ENCODE data around the gene MACO1. TPM values are rescaled to one million over a fixed set of nuclear protein-coding genes. Genes with fewer than 3 reads are reported as not detected.

MACO1 gene
- total RNA-seq, 1 experiment from 2014 or later, result 22.9 TPM

GRCh38 chr1:25519624-25520023 lies 88.9 kb downstream of the MACO1 start:
- no peak for TF ChIP-seq EZH2 (IDR thresholded peaks at IDR 0.05; ENCODE audit: borderline replicate concordance, low read depth, low read length, poor library complexity, severe bottlenecking)
- TF ChIP-seq, protein P1, sequence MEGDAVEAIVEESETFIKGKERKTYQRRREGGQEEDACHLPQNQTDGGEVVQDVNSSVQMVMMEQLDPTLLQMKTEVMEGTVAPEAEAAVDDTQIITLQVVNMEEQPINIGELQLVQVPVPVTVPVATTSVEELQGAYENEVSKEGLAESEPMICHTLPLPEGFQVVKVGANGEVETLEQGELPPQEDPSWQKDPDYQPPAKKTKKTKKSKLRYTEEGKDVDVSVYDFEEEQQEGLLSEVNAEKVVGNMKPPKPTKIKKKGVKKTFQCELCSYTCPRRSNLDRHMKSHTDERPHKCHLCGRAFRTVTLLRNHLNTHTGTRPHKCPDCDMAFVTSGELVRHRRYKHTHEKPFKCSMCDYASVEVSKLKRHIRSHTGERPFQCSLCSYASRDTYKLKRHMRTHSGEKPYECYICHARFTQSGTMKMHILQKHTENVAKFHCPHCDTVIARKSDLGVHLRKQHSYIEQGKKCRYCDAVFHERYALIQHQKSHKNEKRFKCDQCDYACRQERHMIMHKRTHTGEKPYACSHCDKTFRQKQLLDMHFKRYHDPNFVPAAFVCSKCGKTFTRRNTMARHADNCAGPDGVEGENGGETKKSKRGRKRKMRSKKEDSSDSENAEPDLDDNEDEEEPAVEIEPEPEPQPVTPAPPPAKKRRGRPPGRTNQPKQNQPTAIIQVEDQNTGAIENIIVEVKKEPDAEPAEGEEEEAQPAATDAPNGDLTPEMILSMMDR (conservative IDR thresholded peaks at IDR 0.05; ENCODE audit: low read depth, low read length), result no peak
- no peaks in the 10 kb centered on the region for H3K9me3 ChIP-seq (ENCODE audit: low read depth, low read length, poor library complexity, severe bottlenecking)
- H3K27me3 ChIP-seq (replicated peaks; ENCODE audit: insufficient read depth, low read depth, low read length, poor library complexity), result no peaks in the 10 kb centered on the region
- H3K4me1 ChIP-seq (ENCODE audit: insufficient read depth, low read length, poor library complexity, severe bottlenecking), result peaks cover 13% of the 10 kb centered on the region
- no TSS peak for BruUV-seq (replicated peaks)
- POLR2A ChIA-PET (ENCODE audit: low non-redundant PET), result no interaction called here
- no peak overlapping the region for H3K4me3 ChIP-seq (ENCODE audit: low read depth, low read length, poor library complexity, severe bottlenecking)
- H3K36me3 ChIP-seq (ENCODE audit: insufficient read depth, low read length, poor library complexity, severe bottlenecking), result no peaks in the 10 kb centered on the region
- CTCF ChIA-PET, result no interaction called here
- no peak overlapping the region for H3K27ac ChIP-seq (ENCODE audit: low read depth, low read length, poor library complexity, severe bottlenecking)
- intact Hi-C loops (cut with micrococcal nuclease; ENCODE audit: unreplicated experiment), result loop anchor here (2.0 kb wide), 1 partner anchor 279 kb away; no protein-coding TSS in a partner anchor
- no peak for DNase-seq (ENCODE audit: low spot score)

GRCh38 chr1:25520446-25521061 lies 89.9 kb downstream of the MACO1 start:
- POLR2A ChIA-PET (ENCODE audit: low non-redundant PET), result no interaction called here
- intact Hi-C loops (cut with micrococcal nuclease; ENCODE audit: unreplicated experiment), result loop anchor here (2.0 kb wide), 1 partner anchor 280 kb away; no protein-coding TSS in a partner anchor
- no peak for TF ChIP-seq EZH2 (IDR thresholded peaks at IDR 0.05; ENCODE audit: borderline replicate concordance, low read depth, low read length, poor library complexity, severe bottlenecking)
- TF ChIP-seq, protein P1 (conservative IDR thresholded peaks at IDR 0.05; ENCODE audit: low read depth, low read length), result peak; percentile 85
- Histone ChIP-seq H3K4me3 (ENCODE audit: low read depth, low read length, poor library complexity, severe bottlenecking) (no peak overlapping the region), H3K36me3 (ENCODE audit: insufficient read depth, low read length, poor library complexity, severe bottlenecking) (no peaks in the 10 kb centered on the region), H3K9me3 (ENCODE audit: low read depth, low read length, poor library complexity, severe bottlenecking) (no peaks in the 10 kb centered on the region), H3K4me1 (ENCODE audit: insufficient read depth, low read length, poor library complexity, severe bottlenecking) (peaks cover 13% of the 10 kb centered on the region), H3K27me3 (replicated peaks; ENCODE audit: insufficient read depth, low read depth, low read length, poor library complexity) (no peaks in the 10 kb centered on the region), H3K27ac (ENCODE audit: low read depth, low read length, poor library complexity, severe bottlenecking) (no peak overlapping the region)
- BruUV-seq (replicated peaks), result no TSS peak
- CTCF ChIA-PET, result interaction anchor here (0.5 to 1.1 kb wide), 7 partner anchors 17 to 1524 kb away, joined by 3 to 7 read pairs (median 3); no protein-coding TSS in a partner anchor
- DNase-seq (ENCODE audit: low spot score), result peak; percentile 68

- Histone ChIP-seq H3K27me3 (replicated peaks; ENCODE audit: insufficient read depth, low read depth, low read length, poor library complexity) (no peaks in the 10 kb centered on the region), H3K27ac (ENCODE audit: low read depth, low read length, poor library complexity, severe bottlenecking) (no peak overlapping the region), H3K4me1 (ENCODE audit: insufficient read depth, low read length, poor library complexity, severe bottlenecking) (peaks cover 13% of the 10 kb centered on the region), H3K9me3 (ENCODE audit: low read depth, low read length, poor library complexity, severe bottlenecking) (no peaks in the 10 kb centered on the region), H3K4me3 (ENCODE audit: low read depth, low read length, poor library complexity, severe bottlenecking) (no peak overlapping the region), H3K36me3 (ENCODE audit: insufficient read depth, low read length, poor library complexity, severe bottlenecking) (no peaks in the 10 kb centered on the region)
- TF ChIP-seq EZH2 (IDR thresholded peaks at IDR 0.05; ENCODE audit: borderline replicate concordance, low read depth, low read length, poor library complexity, severe bottlenecking), result no peak
- TF ChIP-seq, protein P1 (conservative IDR thresholded peaks at IDR 0.05; ENCODE audit: low read depth, low read length), result no peak
- intact Hi-C loops (cut with micrococcal nuclease; ENCODE audit: unreplicated experiment), result no loop called here
- CTCF ChIA-PET, result no interaction called here
- no TSS peak for BruUV-seq (replicated peaks)
- POLR2A ChIA-PET (ENCODE audit: low non-redundant PET), result no interaction called here
- peak; percentile 64 for DNase-seq (ENCODE audit: low spot score)
These were observed 91.4 kb downstream of the MACO1 start for GRCh38 chr1:25522031-25522655.
